ENCODE measurements around the gene KIRREL3. TPM values are rescaled to one million over a fixed set of nuclear protein-coding genes. Genes with fewer than 3 reads are reported as not detected.

KIRREL3 gene
- polyA plus RNA-seq, 1 experiment: 2.3 TPM

GRCh38 chr11:126420698-126421256 lies 579.8 kb downstream of the KIRREL3 start:
- H3K27me3 ChIP-seq (ENCODE audit: control insufficient read depth, insufficient read depth, low read length): no peaks in the 10 kb centered on the region
- DNase-seq (ENCODE audit: low read depth, low spot score): no peak
- ChIA-PET POLR2A (interaction anchor here (1.6 kb wide), 1 partner anchor 66 kb away, joined by 4 read pairs; the partner anchor contains the start of gene ST3GAL4), CTCF (interaction anchor here (1.0 to 5.9 kb wide), 4 partner anchors 20 to 569 kb away, joined by 3 to 41 read pairs (median 22); no protein-coding TSS in a partner anchor)
- no peak overlapping the region for H3K27ac ChIP-seq (ENCODE audit: low read depth, low read length)
- TF ChIP-seq, protein P1, sequence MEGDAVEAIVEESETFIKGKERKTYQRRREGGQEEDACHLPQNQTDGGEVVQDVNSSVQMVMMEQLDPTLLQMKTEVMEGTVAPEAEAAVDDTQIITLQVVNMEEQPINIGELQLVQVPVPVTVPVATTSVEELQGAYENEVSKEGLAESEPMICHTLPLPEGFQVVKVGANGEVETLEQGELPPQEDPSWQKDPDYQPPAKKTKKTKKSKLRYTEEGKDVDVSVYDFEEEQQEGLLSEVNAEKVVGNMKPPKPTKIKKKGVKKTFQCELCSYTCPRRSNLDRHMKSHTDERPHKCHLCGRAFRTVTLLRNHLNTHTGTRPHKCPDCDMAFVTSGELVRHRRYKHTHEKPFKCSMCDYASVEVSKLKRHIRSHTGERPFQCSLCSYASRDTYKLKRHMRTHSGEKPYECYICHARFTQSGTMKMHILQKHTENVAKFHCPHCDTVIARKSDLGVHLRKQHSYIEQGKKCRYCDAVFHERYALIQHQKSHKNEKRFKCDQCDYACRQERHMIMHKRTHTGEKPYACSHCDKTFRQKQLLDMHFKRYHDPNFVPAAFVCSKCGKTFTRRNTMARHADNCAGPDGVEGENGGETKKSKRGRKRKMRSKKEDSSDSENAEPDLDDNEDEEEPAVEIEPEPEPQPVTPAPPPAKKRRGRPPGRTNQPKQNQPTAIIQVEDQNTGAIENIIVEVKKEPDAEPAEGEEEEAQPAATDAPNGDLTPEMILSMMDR (IDR thresholded peaks at IDR 0.05; ENCODE audit: low read depth, low read length): no peak
- no peaks in the 10 kb centered on the region for H3K9me3 ChIP-seq (ENCODE audit: control insufficient read depth, insufficient read depth, low read length)
- no peak overlapping the region for H3K4me3 ChIP-seq (ENCODE audit: low read depth, low read length)

- CTCF ChIA-PET: interaction anchor here (0.6 to 5.9 kb wide), 7 partner anchors 12 to 343 kb away, joined by 3 to 41 read pairs (median 6); no protein-coding TSS in a partner anchor
- TF ChIP-seq, protein P1 (IDR thresholded peaks at IDR 0.05; ENCODE audit: low read depth, low read length): no peak
- no peak overlapping the region for H3K27ac ChIP-seq (ENCODE audit: low read depth, low read length)
- no peaks in the 10 kb centered on the region for H3K9me3 ChIP-seq (ENCODE audit: control insufficient read depth, insufficient read depth, low read length)
- POLR2A ChIA-PET: interaction anchor here (0.7 to 1.6 kb wide), 3 partner anchors 65 to 205 kb away, joined by 3 to 4 read pairs (median 4); partner anchors contain the start of gene ST3GAL4
- no peak for DNase-seq (ENCODE audit: low read depth, low spot score)
- H3K27me3 ChIP-seq (ENCODE audit: control insufficient read depth, insufficient read depth, low read length): no peaks in the 10 kb centered on the region
- H3K4me3 ChIP-seq (ENCODE audit: low read depth, low read length): no peak overlapping the region
These were observed 580.5 kb downstream of the KIRREL3 start for GRCh38 chr11:126419801-126420697.

DNA sequence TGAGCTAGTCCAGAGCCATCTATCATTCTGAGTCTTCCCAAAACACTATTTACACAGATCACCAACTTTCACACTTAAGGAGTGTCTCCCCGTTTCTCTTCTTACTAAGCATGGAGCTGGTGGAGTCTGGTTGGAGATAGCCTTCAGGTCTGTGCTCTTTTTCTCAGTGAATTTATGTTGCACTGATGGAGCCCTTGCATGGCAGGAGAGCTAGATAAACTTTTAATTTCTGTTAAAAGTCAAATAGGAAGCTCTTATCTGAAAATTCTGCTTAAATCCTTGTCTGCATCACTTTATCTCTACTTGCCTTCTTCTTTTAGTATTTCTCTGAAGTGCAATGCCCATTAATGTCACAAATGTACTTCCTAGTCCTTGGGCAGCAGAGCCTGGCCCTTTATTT lies 581.7 kb downstream of the KIRREL3 start:
- Histone ChIP-seq H3K27me3 (ENCODE audit: control insufficient read depth, insufficient read depth, low read length) (no peaks in the 10 kb centered on the region), H3K27ac (ENCODE audit: low read depth, low read length) (peak overlapping the region; percentile 21), H3K9me3 (ENCODE audit: control insufficient read depth, insufficient read depth, low read length) (no peaks in the 10 kb centered on the region), H3K4me3 (ENCODE audit: low read depth, low read length) (no peak overlapping the region)
- TF ChIP-seq, protein P1 (IDR thresholded peaks at IDR 0.05; ENCODE audit: low read depth, low read length): no peak
- ChIA-PET POLR2A (interaction anchor here (0.7 to 1.6 kb wide), 3 partner anchors 59 to 101 kb away, joined by 3 to 4 read pairs (median 3); partner anchors contain the start of gene ST3GAL4), CTCF (interaction anchor here (0.7 to 5.9 kb wide), 6 partner anchors 9 to 109 kb away, joined by 4 to 41 read pairs (median 8); no protein-coding TSS in a partner anchor)
- DNase-seq (ENCODE audit: low read depth, low spot score): no peak

GRCh38 chr11:126417091-126417862 lies 583.3 kb downstream of the KIRREL3 start:
- no peaks in the 10 kb centered on the region; the same call in 1 of the 2 replicates for H3K9me3 ChIP-seq (ENCODE audit: control insufficient read depth, insufficient read depth, low read length)
- peak overlapping the region; percentile 56 for H3K4me3 ChIP-seq (ENCODE audit: low read depth, low read length)
- ChIA-PET CTCF (interaction anchor here (1.4 to 5.9 kb wide), 4 partner anchors 24 to 107 kb away, joined by 3 to 41 read pairs (median 10); no protein-coding TSS in a partner anchor), POLR2A (interaction anchor here (0.6 to 1.0 kb wide), 4 partner anchors 11 to 68 kb away, joined by 3 read pairs; partner anchors contain the start of gene ST3GAL4)
- DNase-seq (ENCODE audit: low read depth, low spot score): no peak
- TF ChIP-seq, protein P1 (IDR thresholded peaks at IDR 0.05; ENCODE audit: low read depth, low read length): no peak
- H3K27ac ChIP-seq (ENCODE audit: low read depth, low read length): no peak overlapping the region
- no peaks in the 10 kb centered on the region for H3K27me3 ChIP-seq (ENCODE audit: control insufficient read depth, insufficient read depth, low read length)
